OCI-LY3 (cell line): ENCODE data around the gene CDH15.
A peak's percentile ranks its signal among the peaks of the same experiment; 100 is the strongest.

Experiments used
- H2AFZ ChIP-seq: fragments of 200-600, 300-600 bp; shearing (Covaris generic); 2 replicates; pipeline ENCODE4 v1.6.0; 2014; ENCODE audit warnings: antibody characterized with exemption, low read depth, low read length
- H3K27ac ChIP-seq: fragments of 200-600, 300-600 bp; sonication (generic); 2 replicates; pipeline ENCODE4 v1.5.1; 2014; ENCODE audit warnings: mild to moderate bottlenecking, low read length, moderate library complexity, mixed read lengths
- H3K27me3 ChIP-seq: fragments of 200-600, 300-600 bp; sonication (generic); 2 replicates; pipeline ENCODE4 v1.6.1; 2014; ENCODE audit warnings: low read depth, low read length, mixed read lengths
- H3K36me3 ChIP-seq: fragments of 200-600, 300-600 bp; sonication (generic); replicated peaks from 2 replicates; pipeline ENCODE3; 2014; ENCODE audit warnings: low read depth, low read length, mixed read lengths
- H3K4me1 ChIP-seq: fragments of 300-600, 200-600 bp; sonication (generic); 2 replicates; pipeline ENCODE4 v1.6.1; 2014; ENCODE audit warnings: low read length, mixed read lengths
- H3K4me2 ChIP-seq: fragments of 200-600, 300-600 bp; sonication (generic); 2 replicates; pipeline ENCODE4 v1.6.1; 2014; ENCODE audit warnings: low read length, mixed read lengths
- H3K4me3 ChIP-seq: fragments of 300-600, 200-600 bp; sonication (generic); 2 replicates; pipeline ENCODE4 v1.5.1; 2014; ENCODE audit warnings: antibody characterized with exemption, mild to moderate bottlenecking, low read length, moderate library complexity
- H3K79me2 ChIP-seq: fragments of 300-600, 200-600 bp; shearing (Covaris generic); 2 replicates; pipeline ENCODE4 v1.6.1; 2014; ENCODE audit warnings: mild to moderate bottlenecking, low read length, mixed read lengths
- H3K9ac ChIP-seq: fragments of 300-600, 200-600 bp; shearing (Covaris generic); 2 replicates; pipeline ENCODE4 v1.6.0; 2014; ENCODE audit warnings: mild to moderate bottlenecking, low read length, moderate library complexity
- H3K9me3 ChIP-seq: fragments of 200-600, 300-600 bp; shearing (Covaris generic); 2 replicates; pipeline ENCODE4 v1.6.1; 2014; ENCODE audit warnings: low read length, mixed read lengths; ENCODE audit not compliant: insufficient read depth
- H4K20me1 ChIP-seq: fragments of 200-600, 300-600 bp; sonication (generic); 2 replicates; pipeline ENCODE4 v1.6.1; 2016; ENCODE audit warnings: low read length, mixed read lengths; ENCODE audit not compliant: insufficient read depth
- CTCF ChIP-seq: fragments of 200-600, 300-600 bp; sonication (generic); IDR thresholded peaks from 2 replicates; pipeline ENCODE4 v1.5.1; 2014; ENCODE audit warnings: antibody characterized with exemption, low read length, low read depth
- EZH2phosphoT487 ChIP-seq: fragments of 200-600 bp; shearing (Covaris generic); IDR thresholded peaks from 2 replicates; pipeline ENCODE4 v1.6.1; 2018; ENCODE audit warnings: antibody characterized with exemption, mixed run types, low read depth

Gene CDH15

GRCh38 chr16:89167425-89167941 lies 4.1 kb upstream of the CDH15 start:
- Histone ChIP-seq H3K27me3 (peaks cover 37% of the 10 kb centered on the region), H4K20me1 (no peaks in the 10 kb centered on the region), H3K9ac (peak overlapping the region; percentile 51; the same call in 1 of the 2 replicates), H3K4me3 (peak overlapping the region; percentile 55), H3K27ac (no peak overlapping the region), H3K79me2 (no peaks in the 10 kb centered on the region), H3K4me2 (peak overlapping the region; percentile 78), H3K4me1 (peaks cover 33% of the 10 kb centered on the region), H2AFZ (peak overlapping the region; percentile 72; the same call in 1 of the 2 replicates), H3K9me3 (no peaks in the 10 kb centered on the region), H3K36me3 (no peaks in the 10 kb centered on the region)
- no peak for TF ChIP-seq EZH2phosphoT487
- peak; percentile 87 for TF ChIP-seq CTCF

GRCh38 chr16:89168381-89169189 lies 3.0 kb upstream of the CDH15 start:
- H3K4me2 ChIP-seq = no peak overlapping the region
- H3K27me3 ChIP-seq = peaks cover 41% of the 10 kb centered on the region
- peak; percentile 48 for TF ChIP-seq CTCF
- TF ChIP-seq EZH2phosphoT487 = no peak

DNA sequence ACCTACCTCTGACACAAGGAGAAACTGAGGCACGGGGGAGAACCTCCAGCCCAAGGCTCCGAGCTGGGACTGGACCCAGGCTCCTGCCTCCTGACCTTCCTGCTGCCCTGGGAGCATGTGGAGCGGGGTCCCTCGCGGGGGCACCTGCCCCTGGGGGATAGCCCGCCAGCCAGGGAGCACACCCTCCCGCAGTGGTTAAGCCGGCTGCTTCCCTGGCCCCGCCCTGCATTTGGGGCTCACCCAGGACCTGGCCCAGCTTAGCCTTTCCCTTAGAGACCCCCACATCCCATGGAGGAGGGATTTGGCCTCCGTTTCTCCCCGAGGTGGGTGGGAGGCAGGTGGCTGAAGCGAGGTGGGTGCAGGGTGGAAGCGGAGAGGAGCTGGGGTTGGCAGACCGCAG lies 1.8 kb upstream of the CDH15 start:
- no peaks in the 10 kb centered on the region for H3K9me3 ChIP-seq
- H4K20me1 ChIP-seq = no peaks in the 10 kb centered on the region; the same call in 1 of the 2 replicates
- no peak overlapping the region for H3K27ac ChIP-seq
- peaks cover 45% of the 10 kb centered on the region for H3K27me3 ChIP-seq
- no peaks in the 10 kb centered on the region for H3K79me2 ChIP-seq
- H2AFZ ChIP-seq = no peak overlapping the region
- H3K4me1 ChIP-seq = peaks cover 33% of the 10 kb centered on the region
- H3K9ac ChIP-seq = no peak overlapping the region
- peak overlapping the region; percentile 99; the same call in 1 of the 2 replicates for H3K4me2 ChIP-seq
- no peak overlapping the region for H3K4me3 ChIP-seq
- no peak for TF ChIP-seq EZH2phosphoT487
- no peak for TF ChIP-seq CTCF
- H3K36me3 ChIP-seq = no peaks in the 10 kb centered on the region

More at GRCh38 chr16:89168381-89169189, 3.0 kb upstream of the CDH15 start:
- Histone ChIP-seq H3K9me3 (no peaks in the 10 kb centered on the region), H3K27ac (no peak overlapping the region), H3K9ac (no peak overlapping the region), H2AFZ (no peak overlapping the region; the same call in 1 of the 2 replicates), H3K79me2 (no peaks in the 10 kb centered on the region), H4K20me1 (no peaks in the 10 kb centered on the region), H3K4me1 (peaks cover 33% of the 10 kb centered on the region), H3K36me3 (no peaks in the 10 kb centered on the region), H3K4me3 (no peak overlapping the region)
